ENCODE data around the gene IFNL4. TPM values are rescaled to one million over a fixed set of nuclear protein-coding genes. Genes with fewer than 3 reads are reported as not detected.

IFNL4 gene
- not detected for polyA plus RNA-seq

DNA sequence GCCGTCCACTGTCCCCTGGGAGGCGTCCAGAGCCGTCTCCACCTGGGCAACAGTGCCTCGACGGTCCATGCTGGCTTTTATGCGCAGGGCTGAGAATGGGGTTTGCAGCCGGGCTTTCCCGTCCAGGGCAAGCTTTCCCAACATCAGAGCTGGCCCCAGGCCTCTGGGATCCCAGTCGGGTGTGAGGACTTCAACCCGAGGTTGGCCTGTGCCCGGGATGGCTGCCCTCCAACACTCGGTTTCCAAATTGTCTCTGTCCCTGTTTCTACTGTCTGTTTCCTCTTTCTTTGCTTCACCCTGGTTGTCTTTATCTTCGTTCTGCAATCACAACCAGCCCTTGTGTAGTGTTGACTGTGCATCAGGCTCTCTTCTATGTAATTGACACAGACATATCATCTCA, at the start of gene IFNL4:
Gene IFNL4, minus strand, starts transcription at position 51 of the 400 bp plus-strand sequence.
- peaks cover 0 to 5% of the 10 kb centered on the region in 2 donors for H3K27me3 ChIP-seq (ENCODE audit: control insufficient read depth in 1 of 2, insufficient read depth in 2 of 2, low read length in 2 of 2)
- H3K36me3 ChIP-seq (ENCODE audit: control insufficient read depth in 2 of 2, insufficient read depth in 2 of 2, low read length in 1 of 2) = no peaks in the 10 kb centered on the region
- no peak within 1 kb of the TSS for H3K4me3 ChIP-seq (ENCODE audit: low read depth in 1 of 2, low read length in 2 of 2)
- peaks cover 2 to 3% of the 10 kb centered on the region in 2 donors for H3K9me3 ChIP-seq (ENCODE audit: control insufficient read depth in 2 of 2, insufficient read depth in 1 of 2, low read depth in 1 of 2, low read length in 1 of 2)
- WGBS, 2 donors = 73 to 74% methylated on average over 13 of the region's 13 CpGs
- no peak within 1 kb of the TSS for H3K27ac ChIP-seq (ENCODE audit: low read depth in 2 of 2, low read length in 1 of 2)
- peaks cover 5 to 10% of the 10 kb centered on the region in 2 donors for H3K4me1 ChIP-seq (ENCODE audit: control insufficient read depth in 2 of 2, insufficient read depth in 2 of 2, low read length in 1 of 2)

- Histone ChIP-seq H3K4me3 (ENCODE audit: low read depth in 1 of 2, low read length in 2 of 2) (no peak overlapping the region), H3K9me3 (ENCODE audit: control insufficient read depth in 2 of 2, insufficient read depth in 1 of 2, low read depth in 1 of 2, low read length in 1 of 2) (no peaks in the 10 kb centered on the region), H3K36me3 (ENCODE audit: control insufficient read depth in 2 of 2, insufficient read depth in 2 of 2, low read length in 1 of 2) (no peaks in the 10 kb centered on the region), H3K27ac (ENCODE audit: low read depth in 2 of 2, low read length in 1 of 2) (no peak overlapping the region), H3K27me3 (ENCODE audit: control insufficient read depth in 1 of 2, insufficient read depth in 2 of 2, low read length in 2 of 2) (no peaks in the 10 kb centered on the region), H3K4me1 (ENCODE audit: control insufficient read depth in 2 of 2, insufficient read depth in 2 of 2, low read length in 1 of 2) (no peaks in the 10 kb centered on the region)
- WGBS, 2 donors = 62 to 65% methylated on average over 16 to 17 of the region's 17 CpGs
These were observed 49.4 kb upstream of the IFNL4 start for GRCh38 chr19:39297931-39298634.

- H3K27ac ChIP-seq (ENCODE audit: low read depth in 2 of 2, low read length in 1 of 2) = no peak overlapping the region
- WGBS, 2 donors = 84 to 88% methylated on average over 4 of the region's 4 CpGs
- H3K4me3 ChIP-seq (ENCODE audit: low read depth in 1 of 2, low read length in 2 of 2) = no peak overlapping the region
- no peaks in the 10 kb centered on the region for H3K36me3 ChIP-seq (ENCODE audit: control insufficient read depth in 2 of 2, insufficient read depth in 2 of 2, low read length in 1 of 2)
- no peaks in the 10 kb centered on the region for H3K27me3 ChIP-seq (ENCODE audit: control insufficient read depth in 1 of 2, insufficient read depth in 2 of 2, low read length in 2 of 2)
- H3K9me3 ChIP-seq (ENCODE audit: control insufficient read depth in 2 of 2, insufficient read depth in 1 of 2, low read depth in 1 of 2, low read length in 1 of 2) = no peaks in the 10 kb centered on the region
- no peaks in the 10 kb centered on the region for H3K4me1 ChIP-seq (ENCODE audit: control insufficient read depth in 2 of 2, insufficient read depth in 2 of 2, low read length in 1 of 2)
These were observed 48.2 kb upstream of the IFNL4 start for GRCh38 chr19:39296906-39297305.

GRCh38 chr19:39296055-39296645, 47.5 kb upstream of the IFNL4 start, which contains the start of gene IFNL1:
Gene IFNL1, plus strand, starts transcription at chr19:39296407. Its CDS starts 15 bp downstream, at chr19:39296422.
- no peak within 1 kb of the TSS for H3K27ac ChIP-seq (ENCODE audit: low read depth in 2 of 2, low read length in 1 of 2)
- H3K9me3 ChIP-seq (ENCODE audit: control insufficient read depth in 2 of 2, insufficient read depth in 1 of 2, low read depth in 1 of 2, low read length in 1 of 2) = no peaks in the 10 kb centered on the region
- H3K36me3 ChIP-seq (ENCODE audit: control insufficient read depth in 2 of 2, insufficient read depth in 2 of 2, low read length in 1 of 2) = no peaks in the 10 kb centered on the region
- WGBS, 2 donors = 78 to 80% methylated on average over 11 of the region's 11 CpGs
- H3K4me3 ChIP-seq (ENCODE audit: low read depth in 1 of 2, low read length in 2 of 2) = no peak within 1 kb of the TSS
- no peaks in the 10 kb centered on the region for H3K4me1 ChIP-seq (ENCODE audit: control insufficient read depth in 2 of 2, insufficient read depth in 2 of 2, low read length in 1 of 2)
- no peaks in the 10 kb centered on the region for H3K27me3 ChIP-seq (ENCODE audit: control insufficient read depth in 1 of 2, insufficient read depth in 2 of 2, low read length in 2 of 2)

DNA sequence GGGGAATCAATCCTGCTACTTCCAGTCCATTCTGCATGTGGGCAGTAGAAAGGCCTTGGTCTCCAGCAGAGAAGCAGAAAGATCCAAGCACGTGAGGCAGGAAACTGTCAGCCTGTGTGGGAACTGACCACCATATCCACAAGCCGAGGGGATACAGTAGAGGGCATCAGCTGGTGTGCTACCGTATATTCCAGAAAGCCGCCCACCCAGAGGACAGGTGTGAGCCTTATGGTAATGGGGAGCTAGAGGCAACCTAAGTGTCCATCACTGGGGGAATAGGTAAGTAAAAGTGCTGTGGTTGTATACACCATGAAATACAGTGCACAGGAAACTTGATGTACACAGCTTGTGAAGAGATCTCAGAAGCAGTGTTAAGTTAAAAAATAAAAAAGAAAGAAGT, 44.7 kb upstream of the IFNL4 start:
- H3K4me1 ChIP-seq (ENCODE audit: control insufficient read depth in 2 of 2, insufficient read depth in 2 of 2, low read length in 1 of 2) = no peaks in the 10 kb centered on the region
- no peaks in the 10 kb centered on the region for H3K9me3 ChIP-seq (ENCODE audit: control insufficient read depth in 2 of 2, insufficient read depth in 1 of 2, low read depth in 1 of 2, low read length in 1 of 2)
- H3K4me3 ChIP-seq (ENCODE audit: low read depth in 1 of 2, low read length in 2 of 2) = no peak overlapping the region
- no peaks in the 10 kb centered on the region for H3K36me3 ChIP-seq (ENCODE audit: control insufficient read depth in 2 of 2, insufficient read depth in 2 of 2, low read length in 1 of 2)
- no peak overlapping the region for H3K27ac ChIP-seq (ENCODE audit: low read depth in 2 of 2, low read length in 1 of 2)
- WGBS, 2 donors = 64 to 77% methylated on average over 4 of the region's 4 CpGs
- H3K27me3 ChIP-seq (ENCODE audit: control insufficient read depth in 1 of 2, insufficient read depth in 2 of 2, low read length in 2 of 2) = peaks cover 0 to 4% of the 10 kb centered on the region in 2 donors

DNA sequence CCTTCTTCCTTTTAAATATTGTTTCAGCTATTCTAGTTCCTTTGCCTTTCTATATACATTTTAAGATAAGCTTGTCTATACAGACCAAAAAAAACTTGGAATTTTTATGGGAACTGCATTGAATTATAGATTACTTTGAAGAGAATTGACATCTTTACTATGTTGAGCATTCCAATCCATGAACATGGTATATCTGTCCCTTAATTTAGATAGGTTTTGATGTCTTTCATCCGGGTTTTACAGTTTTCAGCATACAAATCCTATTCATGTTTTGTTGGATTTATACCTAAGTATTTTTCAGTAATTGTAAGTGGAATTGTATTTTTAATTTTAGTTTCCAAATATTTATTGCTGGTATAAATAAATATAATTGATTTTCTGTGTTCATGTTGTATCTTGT, 35.4 kb upstream of the IFNL4 start:
- Histone ChIP-seq H3K27ac (ENCODE audit: low read depth in 2 of 2, low read length in 1 of 2) (no peak overlapping the region), H3K9me3 (ENCODE audit: control insufficient read depth in 2 of 2, insufficient read depth in 1 of 2, low read depth in 1 of 2, low read length in 1 of 2) (peaks cover 0 to 4% of the 10 kb centered on the region in 2 donors), H3K4me3 (ENCODE audit: low read depth in 1 of 2, low read length in 2 of 2) (no peak overlapping the region), H3K27me3 (ENCODE audit: control insufficient read depth in 1 of 2, insufficient read depth in 2 of 2, low read length in 2 of 2) (no peaks in the 10 kb centered on the region), H3K36me3 (ENCODE audit: control insufficient read depth in 2 of 2, insufficient read depth in 2 of 2, low read length in 1 of 2) (no peaks in the 10 kb centered on the region), H3K4me1 (ENCODE audit: control insufficient read depth in 2 of 2, insufficient read depth in 2 of 2, low read length in 1 of 2) (no peaks in the 10 kb centered on the region)
- 83% methylated on average over 1 of the region's 1 CpG for WGBS, 2 donors

DNA sequence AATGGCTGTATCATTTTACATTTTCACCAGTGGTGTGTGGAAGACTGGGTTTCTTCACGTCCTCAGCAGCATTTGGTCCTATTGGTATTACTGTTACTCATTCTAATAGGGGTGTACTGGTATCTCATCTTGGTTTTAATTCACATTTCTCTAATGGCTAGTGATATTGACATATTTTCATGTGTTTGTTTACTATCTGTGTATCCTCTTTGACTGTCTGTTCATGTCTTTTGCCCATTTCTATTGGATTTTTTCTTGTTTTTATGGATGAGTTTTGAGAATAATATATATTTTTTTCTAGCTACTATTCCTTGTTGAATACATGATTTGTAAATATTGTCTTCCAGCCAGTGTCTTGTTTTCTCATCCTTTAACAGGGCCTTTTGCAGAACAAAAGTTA, 33.4 kb upstream of the IFNL4 start:
- 56 to 67% methylated on average over 1 of the region's 1 CpG for WGBS, 2 donors
- H3K4me1 ChIP-seq (ENCODE audit: control insufficient read depth in 2 of 2, insufficient read depth in 2 of 2, low read length in 1 of 2) = no peaks in the 10 kb centered on the region
- H3K9me3 ChIP-seq (ENCODE audit: control insufficient read depth in 2 of 2, insufficient read depth in 1 of 2, low read depth in 1 of 2, low read length in 1 of 2) = peaks cover 0 to 4% of the 10 kb centered on the region in 2 donors
- no peaks in the 10 kb centered on the region for H3K27me3 ChIP-seq (ENCODE audit: control insufficient read depth in 1 of 2, insufficient read depth in 2 of 2, low read length in 2 of 2)
- H3K36me3 ChIP-seq (ENCODE audit: control insufficient read depth in 2 of 2, insufficient read depth in 2 of 2, low read length in 1 of 2) = no peaks in the 10 kb centered on the region
- H3K27ac ChIP-seq (ENCODE audit: low read depth in 2 of 2, low read length in 1 of 2) = no peak overlapping the region
- H3K4me3 ChIP-seq (ENCODE audit: low read depth in 1 of 2, low read length in 2 of 2) = no peak overlapping the region

DNA sequence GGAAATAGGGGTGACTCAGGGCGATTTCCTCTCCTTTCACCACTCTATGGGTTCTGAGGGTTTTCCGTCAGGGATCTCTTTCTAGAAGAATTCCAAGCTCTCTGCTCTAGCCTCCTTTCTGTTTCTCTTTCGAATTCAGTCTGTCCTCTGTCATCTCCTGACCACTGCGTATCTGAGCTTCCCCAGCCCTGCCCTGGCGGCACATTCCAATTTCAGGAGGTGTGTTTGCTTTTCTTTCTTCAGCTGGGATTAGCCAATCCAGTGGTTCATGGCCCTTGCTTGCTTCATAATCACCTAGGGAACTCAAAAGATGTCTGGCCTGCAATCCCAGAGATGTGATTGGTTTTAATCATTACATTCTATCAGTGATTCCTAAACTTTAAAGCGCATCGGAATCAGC, 28.9 kb upstream of the IFNL4 start:
- no peak overlapping the region for H3K27ac ChIP-seq (ENCODE audit: low read depth in 2 of 2, low read length in 1 of 2)
- H3K9me3 ChIP-seq (ENCODE audit: control insufficient read depth in 2 of 2, insufficient read depth in 1 of 2, low read depth in 1 of 2, low read length in 1 of 2) = peaks cover 0 to 4% of the 10 kb centered on the region in 2 donors
- H3K36me3 ChIP-seq (ENCODE audit: control insufficient read depth in 2 of 2, insufficient read depth in 2 of 2, low read length in 1 of 2) = no peaks in the 10 kb centered on the region
- H3K4me1 ChIP-seq (ENCODE audit: control insufficient read depth in 2 of 2, insufficient read depth in 2 of 2, low read length in 1 of 2) = no peaks in the 10 kb centered on the region
- WGBS, 2 donors = 74 to 77% methylated on average over 7 of the region's 7 CpGs
- no peak overlapping the region for H3K4me3 ChIP-seq (ENCODE audit: low read depth in 1 of 2, low read length in 2 of 2)
- H3K27me3 ChIP-seq (ENCODE audit: control insufficient read depth in 1 of 2, insufficient read depth in 2 of 2, low read length in 2 of 2) = no peaks in the 10 kb centered on the region

DNA sequence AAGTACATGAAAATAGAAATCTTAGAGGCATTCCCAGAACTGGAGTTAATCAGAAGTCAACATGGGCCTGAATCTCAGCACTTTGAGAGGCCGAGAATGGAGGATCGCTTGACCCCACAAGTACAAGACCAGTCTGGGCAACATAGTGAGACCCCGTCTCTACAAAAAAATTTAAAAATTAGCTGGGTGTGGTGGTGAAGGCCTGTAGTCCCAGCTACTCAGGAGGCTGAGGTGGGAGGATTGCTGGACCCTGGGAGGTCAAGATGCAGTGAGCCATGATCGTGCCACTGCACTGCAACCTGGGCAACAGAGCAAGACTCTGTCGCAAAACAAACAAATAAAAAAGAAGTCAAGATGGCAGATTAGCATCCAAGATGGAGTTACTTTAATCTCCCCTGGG, 28.1 kb upstream of the IFNL4 start:
- peaks cover 0 to 4% of the 10 kb centered on the region in 2 donors for H3K9me3 ChIP-seq (ENCODE audit: control insufficient read depth in 2 of 2, insufficient read depth in 1 of 2, low read depth in 1 of 2, low read length in 1 of 2)
- no peaks in the 10 kb centered on the region for H3K27me3 ChIP-seq (ENCODE audit: control insufficient read depth in 1 of 2, insufficient read depth in 2 of 2, low read length in 2 of 2)
- H3K4me1 ChIP-seq (ENCODE audit: control insufficient read depth in 2 of 2, insufficient read depth in 2 of 2, low read length in 1 of 2) = no peaks in the 10 kb centered on the region
- H3K36me3 ChIP-seq (ENCODE audit: control insufficient read depth in 2 of 2, insufficient read depth in 2 of 2, low read length in 1 of 2) = no peaks in the 10 kb centered on the region
- H3K4me3 ChIP-seq (ENCODE audit: low read depth in 1 of 2, low read length in 2 of 2) = no peak overlapping the region
- no peak overlapping the region for H3K27ac ChIP-seq (ENCODE audit: low read depth in 2 of 2, low read length in 1 of 2)
- 85 to 90% methylated on average over 5 of the region's 5 CpGs for WGBS, 2 donors

GRCh38 chr19:39275578-39275977, 26.9 kb upstream of the IFNL4 start:
- Histone ChIP-seq H3K27me3 (ENCODE audit: control insufficient read depth in 1 of 2, insufficient read depth in 2 of 2, low read length in 2 of 2) (no peaks in the 10 kb centered on the region), H3K4me1 (ENCODE audit: control insufficient read depth in 2 of 2, insufficient read depth in 2 of 2, low read length in 1 of 2) (no peaks in the 10 kb centered on the region), H3K9me3 (ENCODE audit: control insufficient read depth in 2 of 2, insufficient read depth in 1 of 2, low read depth in 1 of 2, low read length in 1 of 2) (no peaks in the 10 kb centered on the region), H3K36me3 (ENCODE audit: control insufficient read depth in 2 of 2, insufficient read depth in 2 of 2, low read length in 1 of 2) (no peaks in the 10 kb centered on the region), H3K27ac (ENCODE audit: low read depth in 2 of 2, low read length in 1 of 2) (no peak overlapping the region), H3K4me3 (ENCODE audit: low read depth in 1 of 2, low read length in 2 of 2) (no peak overlapping the region)
- WGBS, 2 donors = 78 to 85% methylated on average over 5 of the region's 5 CpGs
